ENCODE results near the gene THEMIS2.
"Not testable (repeated sequence)": the region's sequence is repeated elsewhere in the genome, so short reads cannot be mapped to it uniquely, and the experiment has no call there.

Gene THEMIS2

GRCh38 chr1:27872059-27872801 lies at the start of gene THEMIS2:
TSS of gene THEMIS2 (plus strand) at chr1:27872544. CDS start at chr1:27872572, 28 bp downstream.
- DNase-seq = peak; percentile 24 to 74

DNA sequence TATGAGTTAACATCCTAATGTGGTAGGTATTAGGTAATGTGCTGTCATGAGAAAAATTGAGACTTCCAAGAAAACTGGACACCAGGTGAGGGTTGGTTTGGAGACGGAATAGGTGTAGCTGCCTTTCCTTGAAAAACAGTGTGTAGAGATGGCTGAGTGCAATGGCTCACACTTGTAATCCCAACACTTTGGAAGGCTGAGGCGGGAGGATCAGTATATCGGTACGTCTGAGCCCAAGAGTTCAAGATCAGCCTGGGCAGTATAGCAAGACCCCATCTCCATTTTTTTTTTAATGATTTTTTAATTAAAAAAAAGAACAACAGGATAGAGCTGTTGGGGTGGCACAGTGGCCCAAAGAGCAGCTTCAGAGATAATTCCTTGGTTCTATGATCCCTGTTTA lies 48.6 kb upstream of the THEMIS2 start:
- no peak for DNase-seq

DNA sequence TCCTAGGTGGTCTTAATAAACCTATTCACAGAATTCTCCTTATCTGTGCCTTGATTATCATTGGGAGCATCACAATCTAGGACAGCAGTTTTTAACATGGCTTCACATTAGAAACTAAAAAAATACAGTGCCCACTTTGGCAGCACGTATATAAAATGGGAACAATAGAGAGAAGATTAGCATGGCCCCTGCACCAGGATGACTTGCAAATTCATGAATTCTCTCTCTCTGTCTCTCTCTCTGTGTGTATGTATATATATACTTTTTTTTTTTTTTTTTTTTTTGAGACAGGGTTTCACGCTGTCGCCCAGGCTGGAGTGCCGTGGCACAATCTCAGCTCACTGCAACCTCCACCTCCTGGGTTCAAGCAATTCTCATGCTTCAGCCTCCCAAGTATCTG lies 47.9 kb upstream of the THEMIS2 start:
- no peak for DNase-seq

- not testable (repeated sequence) for DNase-seq
These were observed 42.9 kb upstream of the THEMIS2 start for GRCh38 chr1:27829339-27829960.

DNA sequence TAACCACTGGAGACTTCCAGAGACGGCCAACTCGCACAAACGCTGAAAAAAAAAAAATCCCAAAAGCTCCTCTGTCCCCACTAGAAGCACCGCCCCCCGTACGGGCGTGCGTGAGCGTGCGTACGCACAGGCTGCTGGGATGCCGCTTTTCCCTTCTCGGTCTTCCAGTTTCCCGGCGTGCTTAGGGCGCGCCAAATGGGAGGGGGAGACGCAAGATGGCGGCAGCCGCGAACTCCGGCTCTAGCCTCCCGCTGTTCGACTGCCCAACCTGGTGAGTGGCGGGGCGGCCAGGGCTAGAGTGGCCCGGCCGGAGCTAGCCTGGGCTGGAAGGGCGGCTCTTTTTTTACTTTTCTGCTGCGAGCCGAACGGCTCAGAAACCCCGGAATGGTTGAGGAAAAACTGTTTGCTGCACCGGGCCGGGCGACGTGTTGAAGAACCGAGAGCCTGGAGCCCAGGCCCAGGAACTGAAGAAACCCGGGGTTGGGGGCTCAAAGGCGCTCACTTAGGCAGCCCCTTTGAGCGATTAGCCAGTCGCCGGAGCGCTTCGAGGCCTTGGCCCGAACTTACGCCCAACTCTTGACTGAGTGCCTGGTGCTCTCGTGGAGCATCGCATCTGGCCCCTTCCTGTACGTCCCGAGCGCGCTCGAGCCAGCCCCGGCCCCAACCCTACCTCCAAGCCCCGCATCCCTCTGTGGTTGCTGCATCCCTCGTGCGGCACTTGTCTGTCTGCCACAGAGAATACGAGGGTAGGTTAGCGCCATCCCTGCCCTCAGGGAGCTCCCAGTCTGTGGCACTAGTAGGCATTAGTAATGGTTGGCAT lies 41.5 kb upstream of the THEMIS2 start, which contains the start of gene PPP1R8:
Gene PPP1R8 (plus strand): TSS at position 162 of the 820 bp plus-strand sequence. CDS start 54 bp downstream, at position 216.
- peak; percentile 91 to 95 for DNase-seq

DNA sequence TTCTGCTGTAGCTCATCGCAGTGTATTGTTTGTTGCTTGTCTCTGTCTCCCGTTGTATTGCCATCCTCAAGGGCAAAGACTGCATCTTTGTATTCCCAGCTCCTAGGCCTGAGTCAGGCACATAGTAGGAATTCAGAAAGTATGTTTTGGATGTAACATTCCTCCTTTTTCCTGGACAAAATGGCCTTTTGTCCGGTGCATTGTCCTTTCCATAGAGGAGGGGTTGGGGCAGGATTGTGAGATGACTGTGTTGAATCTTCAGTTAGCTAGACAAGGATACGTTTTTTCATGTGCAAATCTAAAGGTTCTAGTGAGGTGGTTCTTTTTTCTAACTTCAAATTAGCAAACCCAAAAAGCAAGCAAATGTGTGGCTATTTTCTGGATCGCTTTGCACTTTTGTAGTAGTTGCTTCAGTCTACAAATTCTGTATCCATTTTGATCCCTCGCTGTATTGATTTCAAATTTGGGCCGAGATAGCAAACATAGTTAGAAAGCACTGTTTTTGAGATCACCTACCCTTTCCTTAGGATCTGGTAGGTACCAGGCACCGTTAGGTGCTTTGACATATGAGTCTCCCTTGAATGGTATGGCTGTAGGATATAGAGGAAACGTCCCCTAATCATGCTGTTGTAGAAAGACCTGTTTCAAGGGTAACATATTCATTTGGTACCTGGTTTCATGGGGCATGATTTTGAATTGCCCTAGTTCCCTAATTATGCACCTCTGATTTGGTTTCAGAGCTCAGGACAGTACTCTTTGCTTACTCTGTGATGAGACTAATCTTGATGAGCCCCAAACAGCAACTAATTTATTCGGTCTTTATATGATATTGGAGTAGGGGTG lies 40.6 kb upstream of the THEMIS2 start:
- no peak for DNase-seq

DNA sequence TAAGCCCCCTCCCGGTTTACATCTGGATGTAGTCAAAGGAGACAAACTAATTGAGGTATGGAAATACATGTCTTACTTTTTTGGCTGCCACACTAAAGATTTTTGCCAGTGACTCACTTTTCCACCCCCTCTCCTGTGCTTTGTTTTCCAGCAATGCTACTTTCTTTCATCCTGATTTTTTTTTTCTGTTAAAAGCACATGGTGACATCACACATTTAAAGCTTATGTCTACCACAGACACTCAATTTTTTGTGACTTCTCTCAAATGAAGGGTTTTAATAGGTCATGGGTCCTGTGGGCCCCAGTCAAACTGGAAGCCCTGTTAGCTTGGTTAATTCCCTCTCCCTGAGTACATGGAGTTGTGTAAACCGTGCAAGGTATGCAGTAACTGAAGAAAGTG lies 39.6 kb upstream of the THEMIS2 start:
- no peak for DNase-seq

GRCh38 chr1:27833470-27833869 lies 38.9 kb upstream of the THEMIS2 start:
- DNase-seq = no peak

GRCh38 chr1:27835046-27835445 lies 37.3 kb upstream of the THEMIS2 start:
- DNase-seq = no peak

DNA sequence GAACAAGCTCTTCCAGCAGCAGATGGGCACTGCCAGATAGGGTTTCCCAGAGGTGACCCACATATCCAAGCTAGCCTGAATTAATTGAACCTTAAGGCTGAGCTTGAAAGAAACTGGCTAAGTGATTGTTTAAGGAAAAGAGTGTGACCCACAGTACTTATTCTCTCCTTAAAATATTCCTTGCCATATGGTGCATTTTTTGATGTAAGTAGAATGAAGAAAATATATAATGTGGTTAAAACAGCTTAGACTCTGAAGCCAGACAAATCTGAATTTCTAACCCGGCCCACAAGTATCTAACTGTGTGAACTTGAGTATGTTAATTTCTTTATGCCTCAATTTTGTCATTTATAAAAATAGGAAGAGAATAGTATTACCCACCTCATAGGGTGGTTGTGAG lies 36.8 kb upstream of the THEMIS2 start:
- no peak for DNase-seq

- DNase-seq = no peak
These were observed 22.4 kb upstream of the THEMIS2 start for GRCh38 chr1:27849951-27850350.

DNA sequence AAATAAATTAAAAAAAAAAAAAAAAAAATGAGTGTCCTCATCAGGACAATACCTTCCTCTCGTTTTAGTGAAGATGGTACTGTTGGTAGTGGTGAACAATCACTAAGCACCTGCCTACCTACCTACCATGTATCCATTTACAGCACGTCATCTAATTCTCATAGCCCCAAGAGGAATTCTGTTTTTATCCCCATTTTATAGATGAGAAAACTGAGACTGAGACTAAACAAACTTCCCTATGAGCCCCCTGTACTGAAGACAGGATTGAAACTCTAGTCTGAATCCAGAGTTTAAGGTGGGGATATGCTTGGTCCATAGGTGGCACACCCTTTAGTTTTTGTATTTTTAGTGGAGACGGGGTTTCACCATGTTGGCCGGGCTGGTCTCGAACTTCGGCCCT lies 17.3 kb upstream of the THEMIS2 start:
- no peak for DNase-seq

- no peak for DNase-seq
These were observed 15.6 kb upstream of the THEMIS2 start for GRCh38 chr1:27856561-27857343.

- DNase-seq = not testable (repeated sequence)
These were observed 14.8 kb upstream of the THEMIS2 start for GRCh38 chr1:27857552-27857951.

DNA sequence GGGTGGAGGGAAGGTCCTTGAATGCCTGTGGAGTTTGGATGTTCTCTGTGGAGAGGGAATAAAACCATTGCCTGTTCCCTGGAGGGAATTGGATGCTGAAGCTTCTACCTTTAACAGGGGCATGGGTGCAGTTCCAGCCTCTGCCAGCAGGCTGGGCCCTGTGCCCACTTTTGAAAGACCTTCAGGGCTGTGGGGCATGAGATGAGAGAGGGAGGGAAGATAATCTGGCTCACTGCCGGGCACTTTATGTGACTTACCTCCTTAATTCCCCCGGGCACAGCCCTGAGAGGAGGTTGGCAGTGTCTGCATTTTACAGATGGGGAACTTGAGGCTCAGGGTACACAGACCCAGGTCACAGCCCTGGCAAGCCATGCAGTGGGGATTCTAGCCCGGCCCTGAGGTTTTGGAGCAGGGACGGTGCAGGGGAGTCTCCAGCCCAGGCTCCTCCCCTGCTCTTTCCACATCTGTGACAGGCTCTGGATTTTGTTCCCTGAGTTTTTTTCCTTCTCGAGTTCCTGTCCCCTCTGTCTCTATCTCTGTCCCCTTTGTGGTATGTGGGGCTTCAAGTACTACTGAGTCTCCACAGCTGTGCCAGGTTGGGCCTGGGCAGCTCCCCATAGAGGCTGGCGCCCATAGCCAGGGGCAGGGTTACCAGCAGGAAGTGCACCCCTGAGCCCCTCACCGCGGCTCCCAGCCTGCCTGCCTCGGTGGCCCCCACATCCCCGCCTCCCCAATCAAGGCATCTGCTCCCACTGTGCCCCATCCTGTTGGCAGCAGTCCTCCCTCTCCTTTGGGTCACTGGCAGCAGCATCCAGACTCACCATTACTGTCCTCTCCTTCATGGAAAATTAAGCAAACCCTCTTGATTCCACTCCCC lies 14.0 kb upstream of the THEMIS2 start:
- peak; percentile 50 to 72 for DNase-seq

- DNase-seq = no peak
These were observed 13.3 kb upstream of the THEMIS2 start for GRCh38 chr1:27858949-27859576.

DNA sequence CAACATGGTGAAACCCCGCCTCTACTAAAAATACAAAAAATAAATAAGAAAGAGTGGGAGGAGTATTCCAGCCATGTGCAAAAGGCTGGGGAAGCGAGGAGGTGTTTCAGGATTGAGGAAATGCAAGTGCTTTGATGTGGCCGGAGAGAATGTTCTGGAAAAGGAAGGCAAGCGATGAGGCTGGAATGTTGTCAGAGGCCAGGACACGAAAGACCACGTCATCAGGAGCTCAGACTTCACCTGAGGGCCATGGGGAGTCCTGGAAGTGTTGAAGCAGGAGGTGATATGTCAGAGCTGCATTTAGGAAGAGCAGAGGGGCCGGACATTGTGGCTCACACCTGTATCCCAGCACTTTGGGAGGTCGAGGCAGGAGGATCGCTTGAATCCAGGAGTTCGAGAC lies 10.9 kb upstream of the THEMIS2 start:
- DNase-seq = no peak

- no peak for DNase-seq
These were observed 10.3 kb upstream of the THEMIS2 start for GRCh38 chr1:27862004-27862403.

- peak; percentile 36 to 58 for DNase-seq
These were observed 9.4 kb upstream of the THEMIS2 start for GRCh38 chr1:27862671-27863537.

All from hippocampal formation (tissue), 2 donors.